HG03135 (cell line): ENCODE data around the gene SLC49A3.
"Not testable (repeated sequence)": the region's sequence is repeated elsewhere in the genome, so short reads cannot be mapped to it uniquely, and the experiment has no call there.

ENCODE experiments used
- ATAC-seq: cut with Tn5 transposase; IDR thresholded peaks from one replicate; pipeline ENCODE4 v1.9.1; 2021; ENCODE audit warnings: mild to moderate bottlenecking, moderate library complexity; ENCODE audit not compliant: unreplicated experiment

SLC49A3 gene

DNA sequence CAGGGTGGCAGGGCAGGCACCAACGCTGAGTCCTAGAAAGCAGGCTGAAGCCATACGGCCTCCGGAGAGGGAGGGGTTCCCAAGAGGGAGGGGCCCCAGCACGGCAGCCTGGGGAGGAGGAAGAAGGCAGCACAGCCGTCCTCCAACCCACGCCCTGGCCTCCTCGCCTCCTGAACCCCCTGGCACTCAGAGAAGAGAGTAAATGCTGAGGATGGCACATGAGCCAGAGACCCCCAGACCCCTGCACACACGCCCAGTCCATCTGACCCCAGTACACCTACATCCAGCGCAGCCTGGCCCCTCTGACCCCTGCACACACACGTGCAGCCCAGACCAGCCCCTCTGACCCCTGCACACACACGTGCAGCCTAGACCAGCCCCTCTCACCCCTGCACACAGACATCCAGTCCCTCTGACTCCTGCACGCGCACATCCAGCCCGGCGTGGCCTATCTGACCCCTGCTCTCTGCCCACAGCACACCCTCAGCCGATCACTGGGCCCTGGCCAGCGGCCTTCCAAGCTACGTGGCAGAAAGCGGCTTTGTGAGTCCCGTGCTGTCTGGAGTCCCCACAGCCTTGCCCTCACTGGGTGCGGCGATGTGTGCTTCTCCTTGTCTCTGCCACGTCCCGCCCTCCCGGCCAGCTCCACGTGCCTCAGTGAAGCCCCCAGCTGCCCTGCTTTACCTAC, 33.3 kb downstream of the SLC49A3 start:
- no peak for ATAC-seq

- no peak for ATAC-seq
Observed at GRCh38 chr4:654871-655463, 34.0 kb downstream of the SLC49A3 start.

GRCh38 chr4:654503-654845, 34.5 kb downstream of the SLC49A3 start:
- ATAC-seq = no peak

- ATAC-seq = no peak
Observed at GRCh38 chr4:653831-654502, 35.0 kb downstream of the SLC49A3 start.

DNA sequence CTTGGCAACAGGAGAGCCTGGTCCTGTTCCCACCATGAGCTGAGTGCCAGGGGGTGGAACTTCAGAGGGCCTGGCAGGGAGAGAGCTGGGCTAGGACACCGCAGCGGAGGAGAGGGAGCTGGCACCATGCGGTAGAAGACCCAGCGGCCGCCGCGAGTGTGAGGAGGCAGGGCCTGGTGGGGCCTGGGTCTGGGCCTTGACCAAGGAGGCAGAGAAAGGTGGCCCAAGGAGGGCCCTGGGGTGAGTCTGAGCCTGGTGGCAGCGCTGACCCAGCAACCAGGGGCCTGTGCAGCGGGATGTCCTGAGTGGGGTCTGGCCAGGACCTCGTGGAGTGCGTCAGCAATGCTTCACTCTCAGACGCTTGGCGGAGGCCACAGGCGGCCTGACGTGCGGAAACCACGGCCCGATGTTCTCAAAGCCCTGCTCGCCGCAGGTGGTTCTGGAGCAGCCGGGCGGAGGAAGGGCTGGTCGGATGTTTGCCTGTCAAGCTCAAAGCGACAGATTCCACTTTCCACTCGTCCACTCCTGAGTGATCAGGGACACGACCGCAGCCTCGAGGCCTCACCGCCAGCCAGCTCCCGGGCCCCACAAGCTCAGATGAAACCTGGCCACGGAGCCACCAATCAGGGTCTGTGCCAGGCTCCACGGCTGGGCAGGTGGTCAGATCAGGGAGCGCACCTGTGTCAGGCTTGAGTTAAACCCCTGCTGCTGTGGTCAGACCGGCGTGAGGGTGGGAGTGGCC, 35.7 kb downstream of the SLC49A3 start:
- ATAC-seq = no peak

GRCh38 chr4:651884-652642, 36.9 kb downstream of the SLC49A3 start:
- no peak for ATAC-seq

DNA sequence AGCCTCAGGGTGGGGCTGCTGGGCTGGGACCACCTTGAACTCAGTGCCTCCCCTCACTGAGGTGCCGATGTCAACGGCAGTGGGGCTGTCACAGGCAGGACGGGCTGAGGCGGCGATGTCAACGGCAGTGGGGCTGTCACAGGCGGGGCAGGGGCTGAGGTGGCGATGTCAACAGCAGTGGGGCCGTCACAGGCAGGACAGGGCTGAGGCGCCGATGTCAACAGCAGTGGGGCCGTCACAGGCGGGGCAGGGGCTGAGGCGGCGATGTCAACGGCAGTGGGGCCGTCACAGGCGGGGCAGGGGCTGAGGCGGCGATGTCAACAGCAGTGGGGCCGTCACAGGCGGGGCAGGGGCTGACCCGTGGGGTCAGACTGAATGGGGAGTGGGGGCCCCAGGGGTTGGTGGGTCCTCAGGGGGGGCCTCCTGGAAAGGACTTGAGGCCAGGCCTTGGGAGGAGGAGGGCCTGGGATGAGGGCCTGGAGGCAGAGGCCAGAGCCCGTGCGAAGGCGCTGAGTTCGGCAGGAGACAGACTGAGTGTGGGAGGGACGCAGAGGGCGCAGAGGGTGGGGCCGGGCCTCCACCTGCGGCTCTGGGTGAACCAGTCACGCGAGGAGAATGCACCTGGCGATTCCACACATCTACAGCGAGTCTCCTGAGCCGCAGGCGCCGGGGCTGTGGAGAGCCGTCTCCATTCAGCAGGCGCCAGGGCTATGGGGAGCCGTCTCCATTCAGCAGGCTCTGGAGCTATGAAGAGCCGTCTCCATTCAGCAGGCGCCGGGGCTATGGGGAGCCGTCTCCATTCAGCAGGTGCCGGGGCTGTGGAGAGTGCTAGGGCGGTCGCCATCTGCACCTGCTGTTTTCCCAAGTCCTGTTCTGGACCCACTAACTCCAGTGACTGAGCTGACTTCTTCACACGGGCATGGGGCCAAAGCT, 37.7 kb downstream of the SLC49A3 start:
- no peak for ATAC-seq

DNA sequence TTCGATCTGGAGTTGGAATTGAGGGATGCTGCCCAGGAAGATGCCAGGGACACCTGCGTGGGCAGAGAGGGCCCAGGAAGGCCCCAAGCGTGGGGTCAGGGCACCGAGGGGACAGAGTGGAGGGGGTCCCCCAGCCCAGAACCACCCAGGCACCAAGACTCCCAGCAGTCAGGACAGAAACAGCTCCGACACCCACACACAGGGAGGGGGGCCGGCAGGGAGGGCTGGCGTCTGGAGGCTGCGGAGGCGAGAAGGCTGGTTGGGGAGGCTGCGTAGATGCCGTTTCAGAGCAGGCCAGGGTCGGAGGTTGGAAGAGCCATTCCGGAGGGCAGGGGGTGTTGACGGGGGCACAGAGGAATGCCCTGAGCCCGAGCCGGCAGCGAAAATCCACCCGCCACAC, 38.5 kb downstream of the SLC49A3 start:
- no peak for ATAC-seq

DNA sequence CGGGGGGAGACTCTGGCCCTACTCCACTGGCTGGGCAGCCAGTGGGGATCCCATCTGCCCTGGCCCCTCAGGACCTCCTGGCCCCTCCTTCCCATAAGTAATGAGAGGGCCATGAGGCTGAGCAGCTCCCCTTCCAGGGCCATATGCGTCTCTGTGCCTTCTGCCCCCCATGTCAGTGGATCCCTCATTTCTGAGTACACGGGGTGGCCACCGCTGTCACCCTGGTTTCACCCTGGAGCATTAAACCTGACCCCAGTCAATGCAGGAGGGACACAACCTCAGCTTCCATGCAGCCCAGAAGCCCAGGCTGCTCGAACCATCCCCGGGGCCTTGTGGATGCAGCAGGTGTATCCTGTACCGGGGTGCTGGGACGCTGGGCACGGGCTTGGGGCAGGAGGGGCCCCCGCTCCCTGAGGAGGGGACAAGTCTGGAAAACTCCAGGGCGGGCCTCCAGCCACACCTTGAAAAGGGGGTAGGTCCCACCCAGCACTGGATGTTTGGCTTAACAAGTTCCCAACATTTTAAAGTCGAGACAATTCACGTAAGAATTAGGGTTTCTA, 39.1 kb downstream of the SLC49A3 start:
- ATAC-seq = no peak

GRCh38 chr4:649293-649625, 39.7 kb downstream of the SLC49A3 start:
- ATAC-seq = no peak

GRCh38 chr4:648579-649292, 40.2 kb downstream of the SLC49A3 start:
- ATAC-seq = no peak

DNA sequence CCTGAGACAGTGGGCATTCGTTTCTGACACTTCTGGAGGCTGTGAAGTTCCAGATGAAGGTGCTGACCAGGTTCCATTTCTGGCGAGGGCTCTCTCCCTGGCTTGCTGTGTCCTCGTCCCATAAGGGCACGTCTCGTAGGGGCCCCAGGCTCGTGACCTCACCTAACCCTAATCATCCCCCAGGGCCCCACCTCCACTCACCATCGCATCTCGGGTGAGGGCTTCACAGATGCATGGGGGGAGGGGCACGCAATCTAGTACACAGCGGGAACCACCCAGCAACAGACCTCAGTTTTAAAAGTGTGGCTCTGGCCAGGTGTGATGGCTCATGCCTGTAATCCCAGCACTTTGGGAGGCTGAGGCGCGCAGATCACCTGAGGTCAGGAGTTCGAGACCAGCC, 41.5 kb downstream of the SLC49A3 start:
- ATAC-seq = no peak

DNA sequence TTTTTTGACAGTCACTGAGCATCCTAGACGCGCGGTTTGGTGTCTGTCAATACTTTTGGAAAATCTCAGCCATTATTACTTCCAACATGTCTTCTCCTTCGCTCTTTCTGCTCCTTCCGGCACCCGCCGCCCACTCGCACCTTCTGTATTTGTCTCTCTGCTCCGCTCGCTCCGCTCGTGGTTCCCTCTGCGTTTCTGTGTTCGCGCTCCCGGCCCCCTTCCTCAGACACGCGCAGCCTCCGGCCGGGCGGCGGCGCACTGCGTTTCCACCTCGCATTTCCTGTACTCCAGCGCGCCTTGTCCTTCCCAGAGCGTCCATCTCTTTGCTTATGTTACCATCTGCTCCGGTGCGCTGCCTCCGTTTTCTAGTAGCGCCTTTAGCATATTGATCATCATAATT, 42.5 kb downstream of the SLC49A3 start:
- ATAC-seq = no peak

GRCh38 chr4:642366-642765, 46.6 kb downstream of the SLC49A3 start:
- not testable (repeated sequence) for ATAC-seq

DNA sequence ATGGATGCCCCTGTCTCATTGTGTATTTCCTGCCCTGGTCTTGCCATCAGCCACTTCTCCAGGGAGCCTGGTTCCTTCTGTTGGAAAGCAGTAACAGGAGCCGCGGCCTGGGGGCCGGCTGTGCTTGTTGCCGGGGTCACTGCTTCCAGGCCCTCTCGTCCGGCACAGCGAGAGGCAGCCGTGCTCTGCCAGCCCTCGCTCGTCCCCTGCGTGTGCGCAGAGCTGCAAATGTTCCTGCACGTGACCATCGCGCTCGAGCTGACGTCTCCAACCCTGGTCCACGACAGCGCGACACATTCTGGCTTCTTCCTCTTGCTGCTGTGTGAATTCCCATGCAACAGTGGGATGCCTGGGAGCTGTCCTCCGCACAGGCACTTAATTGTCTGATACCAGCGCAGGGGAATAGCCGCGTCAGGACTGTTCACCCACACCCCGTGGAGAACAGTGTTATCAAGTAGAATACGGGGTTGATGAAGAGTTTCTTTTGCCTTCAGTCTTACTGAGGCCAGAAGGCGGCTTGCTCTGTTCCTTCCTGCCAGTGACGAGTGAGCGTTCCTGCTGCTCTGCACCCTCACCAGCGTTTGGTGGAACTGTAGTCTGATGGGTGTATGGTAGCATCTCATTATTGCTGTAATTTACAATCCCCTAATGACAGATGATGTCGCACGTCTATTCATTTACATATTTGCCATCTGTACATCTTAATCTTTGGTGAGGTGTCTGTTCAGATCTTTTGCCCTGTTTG, 51.2 kb downstream of the SLC49A3 start:
- ATAC-seq = no peak

DNA sequence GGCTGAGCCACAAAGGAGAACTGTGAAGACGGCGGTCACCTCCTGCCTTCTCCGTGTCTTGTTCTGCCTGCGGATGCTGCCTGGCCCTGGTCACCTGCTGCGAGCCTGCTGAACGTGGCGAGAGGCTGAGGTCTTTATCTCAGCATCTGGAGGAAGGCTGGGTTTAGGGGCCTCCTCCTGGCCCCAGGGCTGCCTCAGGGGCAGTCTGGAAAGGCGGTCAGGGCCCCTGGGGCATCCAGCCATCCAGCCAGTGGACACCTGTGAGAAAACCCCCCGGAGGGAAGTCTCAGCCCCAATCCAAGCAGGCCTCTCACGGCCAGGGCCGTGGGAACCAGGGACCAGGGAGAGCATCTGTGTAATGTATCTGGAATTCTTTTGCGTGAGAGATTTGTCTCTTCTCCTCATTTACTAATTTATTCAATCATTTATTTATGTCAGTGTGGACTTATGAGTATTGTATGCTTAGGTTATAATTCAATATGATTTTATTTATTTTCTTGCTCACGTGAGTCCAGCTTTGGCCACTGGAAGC, 52.3 kb downstream of the SLC49A3 start:
- ATAC-seq = no peak

- no peak for ATAC-seq
Observed at GRCh38 chr4:635851-636627, 52.9 kb downstream of the SLC49A3 start.
